ENCODE results near the gene MMP24.
"Not testable (repeated sequence)": the region's sequence is repeated elsewhere in the genome, so short reads cannot be mapped to it uniquely, and the experiment has no call there.

The MMP24 gene

GRCh38 chr20:35243986-35244385, 17.5 kb downstream of the MMP24 start:
- no peak for DNase-seq (ENCODE audit: low spot score)
- no peak for TF ChIP-seq CTCF (conservative IDR thresholded peaks at IDR 0.05; ENCODE audit: low read depth)
- ChIA-PET POLR2A (ENCODE audit: low non-redundant PET) (no interaction called here), CTCF (interaction anchor here (0.5 to 0.7 kb wide), 2 partner anchors 99 to 143 kb away, joined by 3 read pairs; no protein-coding TSS in a partner anchor)
- H3K27ac ChIP-seq = no peak overlapping the region

- no peak overlapping the region for H3K27ac ChIP-seq
These were observed 20.2 kb downstream of the MMP24 start for GRCh38 chr20:35246723-35247122.

GRCh38 chr20:35248641-35249475, 22.4 kb downstream of the MMP24 start:
- H3K27ac ChIP-seq = no peak overlapping the region
- TF ChIP-seq CTCF (conservative IDR thresholded peaks at IDR 0.05; ENCODE audit: low read depth) = no peak
- no peak for DNase-seq (ENCODE audit: low spot score)
- ChIA-PET CTCF (interaction anchor here (0.7 kb wide), 2 partner anchors 187 to 1180 kb away, joined by 3 to 5 read pairs; no protein-coding TSS in a partner anchor), POLR2A (ENCODE audit: low non-redundant PET) (interaction anchor here (0.7 kb wide), 1 partner anchor 22 kb away, joined by 5 read pairs; no protein-coding TSS in a partner anchor)

More at GRCh38 chr20:35246723-35247122, 20.2 kb downstream of the MMP24 start:
- CTCF ChIA-PET = interaction anchor here (0.6 to 0.7 kb wide), 2 partner anchors 22 to 251 kb away, joined by 4 to 5 read pairs; no protein-coding TSS in a partner anchor
- POLR2A ChIA-PET (ENCODE audit: low non-redundant PET) = interaction anchor here (0.7 kb wide), 1 partner anchor 27 kb away, joined by 5 read pairs; no protein-coding TSS in a partner anchor
- TF ChIP-seq CTCF (conservative IDR thresholded peaks at IDR 0.05; ENCODE audit: low read depth) = no peak
- DNase-seq (ENCODE audit: low spot score) = no peak

- ChIA-PET POLR2A (ENCODE audit: low non-redundant PET) (no interaction called here), CTCF (interaction anchor here (0.6 to 1.2 kb wide), 3 partner anchors 106 to 302 kb away, joined by 3 to 8 read pairs (median 4); no protein-coding TSS in a partner anchor)
- no peak for DNase-seq (ENCODE audit: low spot score)
- TF ChIP-seq CTCF (conservative IDR thresholded peaks at IDR 0.05; ENCODE audit: low read depth) = no peak
- no peak overlapping the region for H3K27ac ChIP-seq
These were observed 25.1 kb downstream of the MMP24 start for GRCh38 chr20:35251613-35251940.

- ChIA-PET POLR2A (ENCODE audit: low non-redundant PET) (no interaction called here), CTCF (interaction anchor here (0.6 to 1.2 kb wide), 2 partner anchors 107 to 269 kb away, joined by 3 to 5 read pairs; no protein-coding TSS in a partner anchor)
- H3K27ac ChIP-seq = no peak overlapping the region
- no peak for TF ChIP-seq CTCF (conservative IDR thresholded peaks at IDR 0.05; ENCODE audit: low read depth)
- no peak for DNase-seq (ENCODE audit: low spot score)
These were observed 25.6 kb downstream of the MMP24 start for GRCh38 chr20:35252037-35252461.

GRCh38 chr20:35252598-35252997, 26.1 kb downstream of the MMP24 start:
- DNase-seq (ENCODE audit: low spot score); POLR2A ChIA-PET (ENCODE audit: low non-redundant PET); H3K27ac ChIP-seq: not testable (repeated sequence)
- CTCF ChIA-PET = interaction anchor here (0.6 kb wide), 2 partner anchors 194 to 269 kb away, joined by 3 to 5 read pairs; no protein-coding TSS in a partner anchor

- ChIA-PET POLR2A (ENCODE audit: low non-redundant PET) (no interaction called here), CTCF (interaction anchor here (0.6 kb wide), 3 partner anchors 147 to 194 kb away, joined by 3 read pairs; no protein-coding TSS in a partner anchor)
- DNase-seq (ENCODE audit: low spot score) = no peak
- no peak overlapping the region for H3K27ac ChIP-seq
- no peak for TF ChIP-seq CTCF (conservative IDR thresholded peaks at IDR 0.05; ENCODE audit: low read depth)
These were observed 26.5 kb downstream of the MMP24 start for GRCh38 chr20:35253010-35253409.

Measured in RWPE1 (cell line).